HG03460 (cell line): ENCODE results near the gene USPL1.

ENCODE experiments used
- ATAC-seq: cut with Tn5 transposase; IDR thresholded peaks from one replicate; pipeline ENCODE4 v1.9.1; 2021; ENCODE audit not compliant: unreplicated experiment

USPL1 gene

DNA sequence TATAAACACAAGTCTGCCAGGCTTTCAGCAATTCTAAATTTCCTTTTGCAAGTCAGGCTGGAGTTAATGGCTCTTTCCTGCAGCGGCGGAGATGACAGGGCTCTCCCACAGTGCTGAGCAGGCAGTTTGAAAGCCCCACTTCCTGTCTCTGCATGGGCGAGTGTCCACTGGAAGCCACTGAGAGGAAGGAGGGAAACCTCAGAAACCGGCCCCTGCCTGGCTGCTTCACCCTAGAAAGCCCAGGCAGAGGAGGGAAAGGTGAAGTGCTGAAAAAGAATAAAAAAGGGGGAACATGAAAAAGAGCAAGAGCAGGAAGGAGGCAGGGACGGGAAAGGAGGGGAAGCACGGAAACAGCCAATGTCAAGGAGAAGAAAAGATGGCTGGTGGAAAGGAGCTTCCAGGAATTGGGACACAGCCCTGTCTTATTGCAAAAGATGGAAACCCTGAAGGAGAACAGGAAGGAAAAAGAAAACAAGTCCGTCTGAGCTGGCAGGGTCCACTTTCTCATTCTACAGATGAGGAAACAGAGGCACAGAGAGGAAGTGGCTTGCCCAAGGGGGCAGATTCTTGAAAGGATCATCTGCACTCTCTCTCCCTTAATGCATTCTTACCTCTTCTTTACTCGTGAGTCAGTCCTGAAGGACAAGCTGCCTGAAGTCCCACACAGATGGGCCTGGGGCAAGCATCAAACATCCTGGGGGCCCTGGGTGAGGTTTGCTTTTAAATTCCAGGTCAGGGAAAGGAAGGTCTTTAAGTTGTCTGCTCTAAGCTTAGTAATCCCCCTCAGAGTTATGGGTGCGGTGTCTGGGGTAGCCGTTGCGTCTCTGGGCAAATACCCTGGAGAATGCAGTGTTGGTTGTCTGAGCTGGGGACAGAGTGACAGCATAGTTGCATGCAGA lies 78.8 kb downstream of the USPL1 start:
- no peak for ATAC-seq

DNA sequence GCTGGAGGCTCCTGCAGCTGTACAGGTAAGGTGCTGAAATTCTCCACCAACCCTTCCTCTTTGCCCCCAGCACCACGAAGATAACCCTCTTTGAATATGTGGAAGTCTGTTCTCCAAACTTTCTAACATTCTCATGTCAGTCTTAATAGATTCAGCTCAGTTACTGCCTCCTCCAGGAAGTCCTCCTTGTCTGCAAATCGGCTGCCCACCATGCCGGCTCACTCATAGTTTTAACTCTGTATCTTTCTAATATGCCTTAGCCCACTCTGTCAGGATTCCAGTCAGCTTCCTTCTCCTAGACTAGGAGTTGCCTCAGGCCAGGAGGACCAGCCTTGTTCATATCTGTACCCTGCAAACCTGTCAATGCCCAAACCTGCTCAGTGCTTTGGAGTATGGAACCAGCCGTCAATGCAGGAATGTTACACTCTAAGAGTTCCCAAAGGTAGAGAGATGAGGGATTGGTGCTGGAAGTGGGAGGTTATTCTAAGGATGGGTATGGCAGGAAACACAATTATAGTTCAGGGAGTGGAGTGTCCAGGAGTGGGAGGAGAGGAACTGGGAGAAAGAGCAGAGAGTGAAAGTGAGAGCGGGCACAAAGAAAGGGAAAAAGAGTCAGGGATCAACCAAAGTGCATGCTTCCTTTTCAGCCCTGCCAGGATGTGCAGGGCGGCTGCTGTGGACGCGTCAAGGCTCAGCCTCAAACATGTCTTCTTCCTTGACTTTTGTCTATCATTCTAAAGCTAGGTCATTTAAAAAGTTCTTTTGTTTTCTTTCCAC lies 79.6 kb downstream of the USPL1 start:
- no peak for ATAC-seq

DNA sequence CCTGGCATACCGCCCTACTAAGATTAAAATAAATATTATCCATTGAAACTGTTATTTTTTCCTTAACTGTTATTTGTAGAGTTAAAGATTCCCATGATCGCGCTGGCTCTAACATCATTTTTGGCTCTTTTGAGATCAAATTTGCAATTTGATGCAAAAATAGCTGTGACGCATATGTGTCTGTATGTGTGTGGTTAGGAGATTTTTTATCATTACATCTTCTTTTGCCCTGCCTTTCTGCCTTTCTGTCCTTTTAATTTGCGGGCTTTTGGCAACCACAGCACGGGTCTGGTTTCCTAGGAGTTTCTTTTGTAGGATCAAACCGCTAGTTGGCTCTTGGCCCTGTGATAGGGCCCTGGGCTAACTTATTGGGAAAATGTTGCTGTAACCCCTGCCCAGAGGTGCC lies 80.3 kb downstream of the USPL1 start:
- ATAC-seq, result no peak

GRCh38 chr13:30698488-30699005 lies 80.8 kb downstream of the USPL1 start:
- ATAC-seq, result no peak

GRCh38 chr13:30700364-30700763 lies 82.6 kb downstream of the USPL1 start:
- ATAC-seq, result no peak

DNA sequence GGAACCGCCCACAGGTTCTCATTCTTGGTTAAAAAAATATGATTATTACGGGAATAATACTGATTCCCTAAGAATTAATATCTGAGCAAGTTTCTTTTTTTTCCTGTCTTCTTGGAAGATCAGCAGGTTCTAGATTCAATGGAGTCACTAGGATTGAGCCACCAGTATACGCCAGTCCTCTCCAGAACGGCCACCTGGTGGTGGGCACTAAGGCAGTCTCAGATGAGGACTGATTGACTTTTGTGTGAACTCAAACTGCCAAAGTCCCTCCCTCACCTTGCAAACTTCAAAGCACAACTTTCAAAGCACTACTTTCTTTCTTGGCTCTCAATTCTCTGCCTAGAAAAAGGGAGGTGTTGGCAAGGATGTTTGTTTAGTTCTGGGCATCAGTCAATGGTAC lies 84.3 kb downstream of the USPL1 start:
- ATAC-seq, result no peak

- no peak for ATAC-seq
Measured at GRCh38 chr13:30704596-30704995, 86.9 kb downstream of the USPL1 start.

- no peak for ATAC-seq
Measured at GRCh38 chr13:30705680-30706079, 88.0 kb downstream of the USPL1 start.

DNA sequence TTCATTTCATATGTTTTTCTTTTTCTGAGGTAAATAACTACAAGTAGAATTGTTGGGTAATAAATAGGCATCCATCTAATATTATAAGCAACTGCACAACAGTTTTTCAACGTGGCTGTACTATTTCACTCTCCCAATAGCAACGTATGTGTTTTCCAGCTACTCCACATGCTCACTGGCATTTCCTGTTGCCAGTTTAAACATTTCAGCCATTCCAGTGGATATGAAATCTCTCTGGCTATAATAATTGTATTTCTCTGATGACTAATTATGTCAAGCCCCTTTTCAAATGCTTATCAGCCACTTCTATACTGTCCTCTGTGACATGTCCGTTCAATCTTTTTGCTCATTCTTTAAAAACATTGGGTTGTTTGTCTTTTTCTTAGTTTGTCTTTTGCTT lies 90.8 kb downstream of the USPL1 start:
- no peak for ATAC-seq
